Activated CD8-positive, alpha-beta memory T cell treated with anti-CD3 and anti-CD28 coated beads for 24 hours (primary cell): ENCODE measurements around the gene SCGN.

Source experiments
- DNase-seq: peaks from one replicate; pipeline ENCODE4 v3.0.0-alpha.2; 2020

The SCGN gene

GRCh38 chr6:25652007-25652515, at the start of gene SCGN:
Gene SCGN, plus strand, starts transcription at chr6:25652215. Its CDS starts 189 bp downstream, at chr6:25652404.
- peak; percentile 73 for DNase-seq

GRCh38 chr6:25602674-25602982, 49.4 kb upstream of the SCGN start:
- DNase-seq = no peak

DNA sequence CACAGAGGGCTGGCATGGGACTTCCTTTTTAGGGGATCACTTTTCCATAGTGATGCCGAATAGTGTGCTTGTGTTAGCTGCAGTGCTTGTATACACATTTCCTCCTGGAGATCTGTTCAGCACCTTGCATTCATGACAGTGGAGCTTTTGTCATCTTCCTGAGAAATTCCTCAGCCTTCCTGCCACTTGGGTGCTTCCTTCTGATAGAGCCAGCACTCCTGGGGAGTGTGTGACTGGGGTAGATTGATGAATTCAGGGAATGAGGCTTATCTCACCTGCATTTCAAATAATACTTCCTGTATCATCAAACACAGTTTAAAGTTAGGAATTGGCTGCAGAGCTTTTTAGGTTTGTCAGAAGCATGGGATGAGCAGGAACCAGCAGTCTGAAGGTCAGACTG, 48.8 kb upstream of the SCGN start:
- DNase-seq = no peak

GRCh38 chr6:25606151-25606550, 45.9 kb upstream of the SCGN start:
- no peak for DNase-seq

GRCh38 chr6:25608558-25609174, 43.3 kb upstream of the SCGN start:
- no peak for DNase-seq

- no peak for DNase-seq
Measured at GRCh38 chr6:25612666-25613065, 39.3 kb upstream of the SCGN start.

DNA sequence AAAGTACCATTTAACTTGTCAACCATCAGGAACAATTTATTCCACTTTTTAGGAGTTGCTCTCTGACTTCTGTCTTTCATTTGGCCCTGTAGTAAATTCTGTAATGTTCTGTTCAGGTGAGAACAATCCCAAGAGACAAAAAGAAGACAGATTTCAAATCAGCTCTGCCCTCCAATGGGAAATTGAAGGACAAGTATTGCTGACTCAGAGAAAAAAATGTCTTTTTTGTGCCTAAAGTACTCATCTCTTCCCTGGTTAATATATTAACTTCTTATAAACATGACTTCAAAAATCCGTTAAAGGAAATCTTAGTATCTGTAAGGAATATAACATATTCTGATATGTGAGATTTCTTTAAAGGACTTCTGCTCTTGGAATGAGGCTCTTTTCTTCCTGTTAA, 38.6 kb upstream of the SCGN start:
- no peak for DNase-seq

GRCh38 chr6:25614052-25614451, 38.0 kb upstream of the SCGN start:
- DNase-seq = no peak

DNA sequence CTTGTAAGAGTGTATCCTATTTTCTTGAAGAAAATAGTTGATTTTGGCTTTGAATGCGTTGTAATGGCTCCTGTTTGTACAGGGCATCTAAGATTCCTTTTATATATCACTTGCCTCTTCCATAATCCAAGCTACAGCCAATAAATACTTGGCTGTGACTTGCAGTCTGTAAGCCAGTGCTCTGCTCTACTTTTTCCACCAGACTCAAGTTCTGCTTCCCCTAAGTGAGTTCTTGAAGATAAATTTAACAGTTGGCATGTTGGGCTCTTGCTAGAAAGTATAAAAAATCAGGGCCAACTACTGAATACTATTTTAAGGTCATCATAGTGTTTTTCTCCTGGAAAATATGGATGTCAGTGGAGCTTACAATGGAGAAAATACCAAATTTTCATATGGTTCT, 36.5 kb upstream of the SCGN start:
- DNase-seq = no peak

DNA sequence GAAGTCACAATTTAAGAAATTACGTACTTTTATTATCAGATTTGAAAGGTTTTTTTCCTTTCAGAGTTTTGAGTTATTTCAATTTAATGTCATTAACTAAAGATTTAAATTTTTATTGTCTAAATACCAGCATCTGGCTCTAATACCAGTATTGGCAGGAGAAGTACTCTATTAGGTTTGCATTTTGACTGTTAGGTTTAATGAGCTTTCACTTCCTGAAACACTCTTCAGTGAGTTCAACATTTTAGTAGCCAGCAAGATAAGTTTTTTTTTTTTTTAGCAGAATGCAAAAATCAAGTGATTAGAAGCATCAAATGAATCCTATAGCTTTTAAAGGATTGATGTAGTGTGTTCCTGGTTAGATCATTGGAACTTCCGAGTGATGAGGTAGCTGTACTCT, 34.0 kb upstream of the SCGN start:
- DNase-seq = no peak

- no peak for DNase-seq
Measured at GRCh38 chr6:25619217-25619616, 32.8 kb upstream of the SCGN start.

GRCh38 chr6:25620391-25620790, 31.6 kb upstream of the SCGN start:
- DNase-seq = no peak

DNA sequence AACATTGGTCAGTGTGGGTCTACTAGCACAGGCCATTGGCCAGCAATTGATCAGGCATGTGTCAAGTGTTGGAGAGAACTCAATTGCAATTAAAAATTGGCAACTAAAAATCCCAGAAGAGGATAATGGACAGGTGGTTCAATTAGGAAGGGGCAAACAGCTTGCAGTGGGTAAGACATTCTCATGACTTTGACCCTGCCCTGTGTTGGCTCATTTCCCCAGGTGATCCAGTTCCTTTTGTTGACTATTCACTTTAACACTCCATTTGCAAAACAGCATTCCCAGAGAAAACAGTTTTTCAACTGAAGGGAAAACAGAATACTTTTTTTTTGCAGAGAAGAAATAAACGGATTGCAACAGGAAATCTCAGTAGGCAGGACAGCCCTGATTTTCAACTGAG, 28.9 kb upstream of the SCGN start:
- DNase-seq = no peak

- DNase-seq = no peak
Measured at GRCh38 chr6:25623879-25624278, 28.1 kb upstream of the SCGN start.

DNA sequence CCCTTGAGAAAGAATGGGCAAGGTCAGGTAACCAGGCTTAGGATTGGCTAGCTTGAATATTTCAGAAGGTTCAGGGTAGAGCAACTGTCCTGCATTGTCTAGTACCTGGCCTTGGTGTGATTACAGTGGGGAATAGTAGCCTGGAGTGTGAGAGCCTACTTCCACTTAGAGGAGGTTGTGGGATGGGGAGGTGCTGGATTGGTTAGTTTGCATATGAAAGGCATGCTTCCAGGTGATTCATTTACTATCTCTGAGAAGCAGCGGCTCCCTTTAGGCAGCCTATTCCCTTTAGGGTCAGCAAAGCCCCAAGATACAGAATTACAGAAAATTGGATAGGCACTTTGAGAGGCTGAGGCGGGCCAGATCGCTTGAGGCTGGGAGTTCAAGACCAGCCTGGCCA, 25.0 kb upstream of the SCGN start:
- no peak for DNase-seq

DNA sequence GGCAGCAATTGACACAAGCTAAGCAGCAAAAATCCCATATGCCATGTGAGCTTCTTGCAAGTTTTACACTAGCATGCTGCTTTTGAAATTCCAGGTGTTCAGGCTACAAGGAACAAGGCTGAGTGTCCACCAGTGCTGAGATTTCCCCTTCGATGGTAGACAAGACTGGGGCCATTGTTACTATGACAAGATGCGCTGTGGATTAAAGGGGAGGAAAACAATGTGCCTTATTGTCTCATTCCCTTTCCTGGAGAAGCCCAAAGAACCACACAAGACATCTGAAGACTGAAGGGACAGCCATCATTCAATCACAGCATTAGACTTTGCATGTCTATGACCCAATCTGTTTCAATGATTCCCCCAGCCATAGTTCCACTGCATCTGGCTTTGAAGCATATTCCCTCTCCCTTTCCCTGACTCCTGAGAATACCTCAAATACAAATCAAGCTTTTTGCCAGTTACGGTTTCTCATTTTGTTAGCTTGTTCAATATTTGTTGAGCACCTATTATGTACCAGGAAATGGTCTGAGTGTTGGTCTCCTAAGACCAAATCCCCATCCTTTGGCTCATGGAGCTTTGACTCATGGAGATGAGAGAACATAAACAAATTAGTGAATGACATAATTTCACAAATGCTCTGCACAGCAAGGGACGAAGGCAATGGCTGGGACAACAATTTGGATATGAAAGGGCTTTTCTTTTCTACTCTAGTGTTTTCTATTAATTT, 23.4 kb upstream of the SCGN start:
- no peak for DNase-seq

- DNase-seq = no peak
Measured at GRCh38 chr6:25629198-25629576, 22.8 kb upstream of the SCGN start.

DNA sequence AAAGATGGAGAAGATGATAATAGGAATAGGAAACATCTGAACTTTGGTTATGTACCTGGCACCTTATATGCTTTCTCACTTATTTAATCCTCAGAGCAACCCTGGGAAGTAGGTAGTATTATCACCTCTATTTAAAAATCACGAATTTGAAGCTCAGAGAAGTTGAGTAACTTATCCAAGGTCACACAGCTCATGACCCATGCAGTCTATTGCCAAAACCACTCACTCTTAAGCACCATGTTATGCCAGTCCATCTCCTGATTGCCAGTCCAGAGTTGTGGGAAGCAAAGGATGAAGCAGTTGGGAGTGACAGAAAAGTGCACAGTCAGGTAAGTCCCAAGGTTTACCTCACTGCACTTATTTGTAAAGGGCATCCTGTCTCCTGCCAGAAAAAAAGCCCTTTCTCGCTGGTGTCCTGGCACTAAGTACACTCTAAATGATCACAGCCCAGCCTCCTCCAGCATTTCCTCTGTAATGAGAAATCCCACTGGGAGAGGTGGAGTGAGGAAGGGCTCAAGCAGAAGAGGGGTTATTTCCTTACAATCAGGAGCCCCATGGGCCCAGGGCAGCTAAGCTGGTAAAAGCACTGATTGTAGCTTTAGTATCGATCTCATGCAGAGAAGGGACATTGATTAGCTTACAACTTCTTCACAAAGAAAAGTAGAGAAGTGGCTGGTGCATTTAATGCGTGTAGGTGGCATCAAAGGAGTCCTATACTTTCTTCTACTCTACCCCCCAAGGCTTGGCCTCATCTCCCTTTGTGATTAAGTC, 21.3 kb upstream of the SCGN start:
- DNase-seq = no peak

- no peak for DNase-seq
Measured at GRCh38 chr6:25635886-25636317, 16.1 kb upstream of the SCGN start.

GRCh38 chr6:25637211-25637610, 14.8 kb upstream of the SCGN start:
- no peak for DNase-seq

- DNase-seq = no peak
Measured at GRCh38 chr6:25637960-25638434, 14.0 kb upstream of the SCGN start.

- DNase-seq = no peak
Measured at GRCh38 chr6:25639653-25640052, 12.4 kb upstream of the SCGN start.

GRCh38 chr6:25640446-25640845, 11.6 kb upstream of the SCGN start:
- no peak for DNase-seq

- no peak for DNase-seq
Measured at GRCh38 chr6:25640891-25641290, 11.1 kb upstream of the SCGN start.
